ENCODE measurements around the gene UBE2G2.

The UBE2G2 gene

GRCh38 chr21:44779417-44780136 is 22.0 kb downstream of the UBE2G2 start:
- Histone ChIP-seq H3K27ac (replicated peaks) (no peak overlapping the region), H3K27me3 (ENCODE audit: insufficient read depth, poor library complexity, severe bottlenecking) (no peaks in the 10 kb centered on the region), H3K4me3 (replicated peaks; ENCODE audit: insufficient read depth, low read length) (no peak overlapping the region)
- TF ChIP-seq CTCF (IDR thresholded peaks at IDR 0.05; ENCODE audit: insufficient read depth, low read length) (no peak), REST (IDR thresholded peaks at IDR 0.05; ENCODE audit: insufficient replicate concordance, low read depth) (no peak), SPI1 (IDR thresholded peaks at IDR 0.05; ENCODE audit: borderline replicate concordance, low read depth) (no peak), POLR2AphosphoS5 (IDR thresholded peaks at IDR 0.05; ENCODE audit: low read depth) (no peak), GABPA (IDR thresholded peaks at IDR 0.05; ENCODE audit: low read depth) (no peak)
- DNase-seq (ENCODE audit: low read depth in 1 of 2, low spot score in 1 of 2): no peak

DNA sequence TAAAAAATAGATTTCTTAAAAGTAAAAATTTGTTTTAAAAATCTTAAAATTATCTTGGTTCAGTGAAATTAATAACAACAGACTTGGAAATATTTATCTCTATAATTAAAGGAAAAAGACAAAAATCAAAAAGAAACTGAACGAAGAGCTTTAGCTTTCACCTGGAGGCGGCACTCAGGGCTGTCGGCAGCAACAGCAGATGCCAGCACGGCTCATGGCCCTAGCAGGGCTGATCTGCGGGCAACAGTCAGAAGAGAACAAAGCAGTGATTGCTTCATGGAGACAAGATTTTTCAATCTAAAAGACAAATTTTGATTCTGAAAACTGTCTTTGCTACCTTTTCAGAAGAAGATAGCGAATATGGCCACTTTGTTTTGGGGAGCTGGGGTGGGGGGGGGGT is 22.6 kb downstream of the UBE2G2 start:
- DNase-seq (ENCODE audit: low read depth in 1 of 2, low spot score in 1 of 2): no peak
- H3K27me3 ChIP-seq (ENCODE audit: insufficient read depth, poor library complexity, severe bottlenecking): no peaks in the 10 kb centered on the region
- no peak overlapping the region for H3K27ac ChIP-seq (replicated peaks)
- TF ChIP-seq SPI1 (IDR thresholded peaks at IDR 0.05; ENCODE audit: borderline replicate concordance, low read depth) (no peak), REST (IDR thresholded peaks at IDR 0.05; ENCODE audit: insufficient replicate concordance, low read depth) (no peak), POLR2AphosphoS5 (IDR thresholded peaks at IDR 0.05; ENCODE audit: low read depth) (no peak), GABPA (IDR thresholded peaks at IDR 0.05; ENCODE audit: low read depth) (no peak), CTCF (IDR thresholded peaks at IDR 0.05; ENCODE audit: insufficient read depth, low read length) (no peak)
- H3K4me3 ChIP-seq (replicated peaks; ENCODE audit: insufficient read depth, low read length): no peak overlapping the region

GRCh38 chr21:44778499-44778911 is 23.1 kb downstream of the UBE2G2 start:
- no peak for TF ChIP-seq REST (IDR thresholded peaks at IDR 0.05; ENCODE audit: insufficient replicate concordance, low read depth)
- no peak for TF ChIP-seq POLR2AphosphoS5 (IDR thresholded peaks at IDR 0.05; ENCODE audit: low read depth)
- no peak for TF ChIP-seq SPI1 (IDR thresholded peaks at IDR 0.05; ENCODE audit: borderline replicate concordance, low read depth)
- no peak for TF ChIP-seq GABPA (IDR thresholded peaks at IDR 0.05; ENCODE audit: low read depth)
- no peak for TF ChIP-seq CTCF (IDR thresholded peaks at IDR 0.05; ENCODE audit: insufficient read depth, low read length)
- H3K27ac ChIP-seq (replicated peaks): no peak overlapping the region
- no peak for DNase-seq (ENCODE audit: low read depth in 1 of 2, low spot score in 1 of 2)

More at GRCh38 chr21:44778499-44778911, 23.1 kb downstream of the UBE2G2 start:
- H3K27me3 ChIP-seq (ENCODE audit: insufficient read depth, poor library complexity, severe bottlenecking): no peaks in the 10 kb centered on the region
- H3K4me3 ChIP-seq (replicated peaks; ENCODE audit: insufficient read depth, low read length): no peak overlapping the region
